K562 treated with DMSO at 1 percent for 24 hours (cell line): Measurements from ENCODE around the gene MEGF6. TPM values are rescaled to one million over a fixed set of nuclear protein-coding genes. Genes with fewer than 3 reads are reported as not detected.

ENCODE experiments used
- total RNA-seq: library from RNA; unstranded; fragments of 300-600 nt; gene quantifications from 2 replicates; pipeline ENCODE4 v1.2.3, GENCODE V29; 2022; ENCODE audit warnings: low read depth; ENCODE audit not compliant: insufficient read depth

Gene MEGF6, protein sequence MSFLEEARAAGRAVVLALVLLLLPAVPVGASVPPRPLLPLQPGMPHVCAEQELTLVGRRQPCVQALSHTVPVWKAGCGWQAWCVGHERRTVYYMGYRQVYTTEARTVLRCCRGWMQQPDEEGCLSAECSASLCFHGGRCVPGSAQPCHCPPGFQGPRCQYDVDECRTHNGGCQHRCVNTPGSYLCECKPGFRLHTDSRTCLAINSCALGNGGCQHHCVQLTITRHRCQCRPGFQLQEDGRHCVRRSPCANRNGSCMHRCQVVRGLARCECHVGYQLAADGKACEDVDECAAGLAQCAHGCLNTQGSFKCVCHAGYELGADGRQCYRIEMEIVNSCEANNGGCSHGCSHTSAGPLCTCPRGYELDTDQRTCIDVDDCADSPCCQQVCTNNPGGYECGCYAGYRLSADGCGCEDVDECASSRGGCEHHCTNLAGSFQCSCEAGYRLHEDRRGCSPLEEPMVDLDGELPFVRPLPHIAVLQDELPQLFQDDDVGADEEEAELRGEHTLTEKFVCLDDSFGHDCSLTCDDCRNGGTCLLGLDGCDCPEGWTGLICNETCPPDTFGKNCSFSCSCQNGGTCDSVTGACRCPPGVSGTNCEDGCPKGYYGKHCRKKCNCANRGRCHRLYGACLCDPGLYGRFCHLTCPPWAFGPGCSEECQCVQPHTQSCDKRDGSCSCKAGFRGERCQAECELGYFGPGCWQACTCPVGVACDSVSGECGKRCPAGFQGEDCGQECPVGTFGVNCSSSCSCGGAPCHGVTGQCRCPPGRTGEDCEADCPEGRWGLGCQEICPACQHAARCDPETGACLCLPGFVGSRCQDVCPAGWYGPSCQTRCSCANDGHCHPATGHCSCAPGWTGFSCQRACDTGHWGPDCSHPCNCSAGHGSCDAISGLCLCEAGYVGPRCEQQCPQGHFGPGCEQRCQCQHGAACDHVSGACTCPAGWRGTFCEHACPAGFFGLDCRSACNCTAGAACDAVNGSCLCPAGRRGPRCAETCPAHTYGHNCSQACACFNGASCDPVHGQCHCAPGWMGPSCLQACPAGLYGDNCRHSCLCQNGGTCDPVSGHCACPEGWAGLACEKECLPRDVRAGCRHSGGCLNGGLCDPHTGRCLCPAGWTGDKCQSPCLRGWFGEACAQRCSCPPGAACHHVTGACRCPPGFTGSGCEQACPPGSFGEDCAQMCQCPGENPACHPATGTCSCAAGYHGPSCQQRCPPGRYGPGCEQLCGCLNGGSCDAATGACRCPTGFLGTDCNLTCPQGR (N-terminal part only)
- total RNA-seq: 2.3 and 5.2 TPM in 2 replicates

GRCh38 chr1:3611170-3612019, at the start of gene MEGF6:
MEGF6 (minus strand) TSS chr1:3611508; CDS start chr1:3611268, 240 bp downstream.

GRCh38 chr1:3651930-3652547, 40.7 kb upstream of the MEGF6 start, which contains the start of gene TP73:
TP73 (plus strand) TSS chr1:3652516; CDS start chr1:3682366, 29,850 bp downstream.

GRCh38 chr1:3649342-3650247, 38.3 kb upstream of the MEGF6 start, which contains the start of gene WRAP73:
WRAP73 (minus strand) TSS chr1:3650103; CDS start chr1:3649999, 104 bp downstream.

DNA sequence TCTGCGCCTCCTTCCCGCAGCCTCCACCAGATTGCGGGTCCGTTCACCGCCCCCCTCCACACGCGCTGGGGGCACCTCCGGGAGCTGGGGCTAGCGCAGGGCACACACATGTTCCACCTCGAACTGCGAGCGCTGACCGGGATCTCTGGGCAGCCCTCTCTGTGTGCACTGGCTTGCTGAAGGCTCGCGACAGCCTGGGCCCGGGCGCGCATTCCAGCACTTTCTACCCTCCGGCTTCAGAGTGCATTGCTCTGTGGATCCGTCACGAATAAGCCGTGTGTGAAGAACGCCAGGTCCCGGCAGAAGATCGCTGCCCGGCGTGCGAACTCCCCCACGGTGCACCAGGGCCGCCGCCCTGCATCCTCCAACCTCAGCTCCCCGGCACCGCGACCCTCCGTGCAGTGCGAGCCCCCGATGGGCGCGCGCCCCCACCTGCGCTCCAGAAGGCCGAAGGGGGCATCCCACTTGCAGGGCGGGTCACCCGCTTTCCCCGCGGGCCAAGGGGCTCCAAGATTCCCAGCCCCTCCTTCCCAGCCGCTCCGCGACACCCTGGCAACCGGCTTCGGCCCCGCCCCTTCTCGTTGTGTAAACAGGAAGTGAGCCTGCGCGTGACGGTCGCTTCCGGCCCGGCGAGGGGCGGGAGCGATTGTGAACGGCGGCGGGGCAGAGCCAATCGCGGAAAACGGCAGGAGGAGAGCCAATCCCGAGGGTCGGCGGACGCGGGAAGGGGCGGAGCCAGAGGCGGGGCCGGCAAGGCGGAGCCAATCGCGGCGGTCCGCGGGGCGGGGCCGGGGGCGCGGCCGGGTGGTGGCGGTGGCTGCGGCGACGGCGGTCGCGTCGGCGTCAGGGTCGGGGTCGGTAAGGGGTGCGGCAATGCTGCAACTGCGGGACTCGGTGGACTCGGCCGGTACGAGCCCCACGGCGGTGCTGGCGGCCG, 13.2 kb upstream of the MEGF6 start, which contains the start of gene TPRG1L:
Gene TPRG1L (plus strand): TSS at position 816 of the 937 bp plus-strand sequence. CDS start 58 bp downstream, at position 874.

GRCh38 chr1:3453891-3454810, 157.2 kb downstream of the MEGF6 start, which contains the start of gene ARHGEF16:
ARHGEF16 (plus strand) TSS chr1:3454665; CDS start chr1:3463085, 8,420 bp downstream.

Other genes with a start within 250 kb of the MEGF6 start
- 6.6 and 11.1 TPM in 2 replicates for gene ARHGEF16, start 156.8 kb downstream of the MEGF6 start, total RNA-seq
- 24.3 and 29.6 TPM in 2 replicates for gene TPRG1L, start 13.5 kb upstream of the MEGF6 start, total RNA-seq
- 34.6 and 40.1 TPM in 2 replicates for gene WRAP73, start 38.6 kb upstream of the MEGF6 start, total RNA-seq
- 1.3 and 1.7 TPM in 2 replicates for gene TP73, start 41.0 kb upstream of the MEGF6 start, total RNA-seq
- not detected in 2 replicates for gene CCDC27, start 140.9 kb upstream of the MEGF6 start, total RNA-seq
- gene SMIM1, start 161.2 kb upstream of the MEGF6 start, total RNA-seq: 73.0 and 79.5 TPM in 2 replicates
- 50.5 and 51.7 TPM in 2 replicates for gene LRRC47, start 185.0 kb upstream of the MEGF6 start, total RNA-seq
- gene CEP104, start 245.7 kb upstream of the MEGF6 start, total RNA-seq: 35.2 and 43.7 TPM in 2 replicates
- gene DFFB, start 246.0 kb upstream of the MEGF6 start, total RNA-seq: 4.6 and 5.9 TPM in 2 replicates